ENCODE data around the gene MOB1B.

Gene MOB1B

DNA sequence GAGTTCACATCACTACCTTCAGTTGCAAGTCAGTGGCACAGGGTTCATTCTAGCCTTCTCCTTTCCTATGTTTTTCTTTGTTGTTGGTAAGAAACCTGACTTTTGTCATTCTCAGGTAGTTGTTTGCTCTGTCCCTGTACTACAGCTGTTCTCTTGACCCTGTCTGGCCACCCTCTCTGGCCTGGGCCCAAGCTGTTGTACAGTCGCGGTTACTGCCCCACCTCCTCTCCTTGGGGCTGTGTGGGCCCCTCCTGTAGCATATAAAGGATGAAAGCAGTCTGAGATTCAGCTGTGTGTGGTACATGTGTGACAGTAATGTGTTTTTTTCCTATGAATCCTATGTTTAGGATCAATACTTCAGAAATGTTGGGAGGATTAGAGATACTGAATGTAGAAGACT is 12.5 kb downstream of the MOB1B start:
- DNase-seq (ENCODE audit: low read depth), result no peak

- DNase-seq (ENCODE audit: low read depth), result no peak
These were observed 13.1 kb downstream of the MOB1B start for GRCh38 chr4:70915036-70915815.

DNA sequence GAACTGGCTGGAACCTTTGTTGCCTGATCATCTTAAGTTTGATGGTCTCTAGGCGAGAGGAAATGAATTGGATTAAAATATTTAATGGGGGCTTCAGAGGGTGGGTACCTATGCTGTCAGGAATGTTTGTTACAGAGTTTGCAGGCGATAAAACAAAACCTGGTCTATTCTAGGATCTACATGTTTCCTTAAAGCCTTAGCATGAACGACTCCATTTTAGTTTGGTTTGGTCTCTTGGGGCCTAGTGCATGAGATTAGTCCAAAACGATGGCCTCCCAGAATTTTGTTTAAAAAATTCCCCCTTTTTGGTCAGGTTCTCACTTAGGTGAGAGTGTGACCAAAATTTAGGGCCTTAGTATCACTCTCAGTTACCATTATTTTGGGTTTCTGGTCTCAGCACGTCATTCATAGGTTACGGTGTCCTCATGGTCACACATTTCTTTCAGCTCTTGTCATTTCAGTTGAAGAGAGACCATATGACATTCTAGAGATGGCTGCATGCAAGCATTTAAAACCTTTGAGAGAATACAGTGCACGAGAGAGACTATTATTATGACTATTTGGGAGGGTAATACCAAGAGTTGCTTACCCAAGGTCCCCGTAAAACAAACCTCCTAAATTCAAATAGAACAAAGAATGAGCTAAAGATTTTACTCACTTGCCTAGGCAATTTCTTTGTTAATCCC is 13.8 kb downstream of the MOB1B start:
- DNase-seq (ENCODE audit: low read depth), result no peak

- no peak for DNase-seq (ENCODE audit: low read depth)
These were observed 18.4 kb downstream of the MOB1B start for GRCh38 chr4:70920592-70920991.

- no peak for DNase-seq (ENCODE audit: low read depth)
These were observed 23.2 kb downstream of the MOB1B start for GRCh38 chr4:70925418-70925817.

DNA sequence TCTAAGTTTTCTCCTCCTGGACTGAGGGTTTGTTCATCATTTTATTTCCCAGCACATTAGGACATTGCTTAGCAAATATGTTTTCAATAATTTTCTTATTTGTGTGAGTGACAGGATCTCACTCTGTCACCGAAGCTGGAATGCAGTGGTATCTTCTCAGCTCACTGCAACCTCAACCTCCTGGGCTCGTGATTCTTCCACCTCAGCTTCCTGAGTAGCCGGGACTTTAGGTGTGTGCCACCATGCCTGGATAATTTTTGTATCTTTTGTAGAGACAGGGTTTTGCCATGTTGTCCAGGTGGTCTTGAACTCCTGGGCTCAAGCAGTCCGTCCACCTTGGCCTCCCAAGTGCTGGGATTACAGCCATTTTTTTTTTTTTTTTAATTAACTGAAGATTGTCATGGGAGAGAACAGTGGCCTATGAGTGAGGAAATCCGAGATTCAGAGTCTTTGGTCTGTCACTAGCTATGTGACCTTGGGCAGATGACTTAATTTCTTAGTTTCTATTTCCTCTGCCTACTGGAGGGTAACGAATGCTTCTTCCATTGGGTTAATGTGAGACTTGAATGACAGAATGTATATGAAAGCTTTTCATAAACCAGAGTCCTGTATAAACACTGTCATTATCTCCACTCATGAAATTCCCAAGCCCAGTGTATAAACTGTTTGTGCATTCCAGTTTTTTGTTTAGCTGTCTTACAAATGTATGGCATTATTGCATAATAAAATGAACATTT is 23.9 kb downstream of the MOB1B start:
- no peak for DNase-seq (ENCODE audit: low read depth)

GRCh38 chr4:70927502-70928137 is 25.5 kb downstream of the MOB1B start:
- no peak for DNase-seq (ENCODE audit: low read depth)

GRCh38 chr4:70930530-70931256 is 28.5 kb downstream of the MOB1B start:
- DNase-seq (ENCODE audit: low read depth), result no peak

- DNase-seq (ENCODE audit: low read depth), result no peak
These were observed 29.2 kb downstream of the MOB1B start for GRCh38 chr4:70931347-70931746.

DNA sequence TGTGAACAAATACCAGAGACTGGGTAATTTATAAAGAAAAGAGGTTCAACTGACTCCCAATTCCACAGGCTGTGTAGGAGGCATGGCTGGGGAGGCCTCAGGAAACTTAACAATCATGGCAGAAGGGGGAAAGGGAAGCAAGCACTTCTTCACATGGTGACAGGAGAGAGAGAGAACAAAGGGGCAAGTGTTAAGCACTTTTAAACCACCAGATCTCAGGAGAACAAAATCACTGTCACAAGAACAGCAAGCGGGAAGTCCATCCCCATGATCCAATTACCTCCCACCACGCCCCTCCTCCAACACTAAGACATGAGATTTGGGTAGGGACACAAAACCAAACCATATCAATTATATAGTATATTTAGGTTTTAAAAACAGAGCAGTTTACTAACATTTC is 30.8 kb downstream of the MOB1B start:
- no peak for DNase-seq (ENCODE audit: low read depth)

GRCh38 chr4:70935038-70935695 is 33.0 kb downstream of the MOB1B start:
- DNase-seq (ENCODE audit: low read depth), result no peak

GRCh38 chr4:70936200-70936787 is 34.1 kb downstream of the MOB1B start:
- no peak for DNase-seq (ENCODE audit: low read depth)

- no peak for DNase-seq (ENCODE audit: low read depth)
These were observed 35.9 kb downstream of the MOB1B start for GRCh38 chr4:70938086-70938485.

- no peak for DNase-seq (ENCODE audit: low read depth)
These were observed 38.0 kb downstream of the MOB1B start for GRCh38 chr4:70940134-70940533.

- no peak for DNase-seq (ENCODE audit: low read depth)
These were observed 40.9 kb downstream of the MOB1B start for GRCh38 chr4:70943114-70943513.

DNA sequence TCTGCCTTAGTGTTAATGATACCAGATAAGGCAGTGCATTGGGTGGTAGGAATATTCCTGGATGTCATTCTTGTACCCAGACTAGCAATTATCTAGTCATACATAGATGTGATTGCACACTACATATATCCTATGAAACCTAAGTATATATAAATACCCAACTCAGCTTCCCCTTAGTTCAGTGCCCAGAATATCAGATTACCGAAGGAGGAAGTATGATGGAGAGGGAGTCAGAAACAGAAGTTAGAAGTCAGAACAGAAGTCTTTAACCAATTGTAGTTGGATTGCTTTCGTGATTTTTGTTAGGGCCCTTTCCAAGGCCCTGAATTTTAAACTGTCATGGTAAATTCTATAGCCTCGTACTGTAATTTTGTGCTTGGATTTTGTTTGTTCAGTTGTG is 42.9 kb downstream of the MOB1B start:
- no peak for DNase-seq (ENCODE audit: low read depth)

DNA sequence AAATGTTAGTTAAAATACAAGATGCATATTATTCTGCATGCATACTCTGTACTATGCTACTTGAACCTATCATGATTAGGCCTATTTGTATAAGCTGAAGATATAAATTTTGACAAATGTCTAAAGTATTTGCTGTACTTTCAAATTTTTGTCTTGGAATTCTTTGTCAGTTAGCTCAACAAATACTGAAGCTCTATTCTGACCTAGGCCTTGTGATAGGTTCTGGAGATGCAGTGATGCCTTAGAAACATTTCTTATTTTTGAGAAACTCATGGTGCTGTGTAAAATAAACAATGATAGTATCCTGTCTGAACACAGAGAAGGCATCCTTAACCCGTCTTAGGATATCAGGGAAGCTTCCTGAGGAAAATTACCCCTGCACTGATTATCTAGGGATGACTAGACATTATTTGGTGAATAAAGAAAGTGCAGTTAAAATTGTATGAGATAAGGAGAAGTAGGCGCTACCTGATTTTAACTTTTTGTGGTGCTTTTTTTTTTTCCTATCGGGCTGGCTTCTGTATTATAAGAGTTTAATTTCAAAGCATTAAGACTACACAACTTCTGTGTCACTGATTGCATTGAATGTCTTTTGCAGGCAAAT is 43.4 kb downstream of the MOB1B start:
- DNase-seq (ENCODE audit: low read depth), result no peak

- DNase-seq (ENCODE audit: low read depth), result no peak
These were observed 44.8 kb downstream of the MOB1B start for GRCh38 chr4:70946939-70947338.

- no peak for DNase-seq (ENCODE audit: low read depth)
These were observed 46.6 kb downstream of the MOB1B start for GRCh38 chr4:70948665-70949260.

- no peak for DNase-seq (ENCODE audit: low read depth)
These were observed 51.9 kb downstream of the MOB1B start for GRCh38 chr4:70954032-70954431.

Data from GM04504 (cell line).